B cell (primary cell): ENCODE results near the gene MVB12B. TPM values are rescaled to one million over a fixed set of nuclear protein-coding genes. Genes with fewer than 3 reads are reported as not detected.

Experiments
- ATAC-seq: fragments of 200-7000 bp; cut with Tn5 transposase; one replicate; pipeline ENCODE4 v1.10.0; 2021; ENCODE audit warnings: low read depth, mild to moderate bottlenecking, moderate number of reproducible peaks, moderate library complexity
- CTCF ChIA-PET: fragments of 350-600 bp; sonication (Branson Sonifier 250); formaldehyde crosslinking; loops from one replicate; lab custom pipeline; 2021; ENCODE audit warnings: antibody characterized with exemption, inconsistent platforms; lab: Charles Lee
- POLR2A ChIA-PET: fragments of 350-600 bp; sonication (Branson Sonifier 250); formaldehyde crosslinking; loops from one replicate; lab custom pipeline; 2021; ENCODE audit warnings: antibody characterized with exemption; lab: Charles Lee
- DNase-seq: peaks from one replicate; pipeline ENCODE4 v3.0.0; 2013
- H2AFZ ChIP-seq: 2 replicates; pipeline ENCODE4 v1.6.1; 2012; ENCODE audit warnings: mild to moderate bottlenecking, low read depth, low read length; ENCODE audit not compliant: insufficient read depth, poor library complexity, severe bottlenecking
- H3K27ac ChIP-seq, 2 donors: 1 replicate in 1 of 2; 2 replicates in 1 of 2; pipeline ENCODE4 v1.5.1; 2012 to 2013; ENCODE audit warnings: low read length in 2 of 2, mild to moderate bottlenecking in 2 of 2, moderate library complexity in 1 of 2
- H3K27me3 ChIP-seq, 4 experiments: fragments of 200-600 bp in 1 of 4; sonication (generic) in 1 of 4; replicated peaks in 1 of 4; 1 replicate in 2 of 4; 2 replicates in 2 of 4; pipeline versions ENCODE4 v1.6.1 to v1.7.0; 2013 to 2016; ENCODE audit warnings: low read length in 3 of 4, mild to moderate bottlenecking in 2 of 4, mixed read lengths in 1 of 4, moderate library complexity in 1 of 4; ENCODE audit not compliant: insufficient read depth in 4 of 4, control insufficient read depth in 3 of 4; ENCODE audit errors: control extremely low read depth in 1 of 4
- H3K36me3 ChIP-seq, 2 experiments: replicated peaks in 1 of 2; 1 replicate in 1 of 2; 2 replicates in 1 of 2; pipeline versions ENCODE4 v1.6.1 to v1.7.1; 2013; ENCODE audit warnings: low read length in 1 of 2; ENCODE audit not compliant: insufficient read depth in 2 of 2, control insufficient read depth in 1 of 2; ENCODE audit errors: control extremely low read depth in 1 of 2, extremely low read depth in 1 of 2
- H3K4me1 ChIP-seq, 2 donors: fragments of 200-600 bp in 1 of 2; sonication (generic) in 1 of 2; 1 replicate in 1 of 2; 2 replicates in 1 of 2; pipeline versions ENCODE4 v1.5.1 to v1.6.1; 2013 to 2017; ENCODE audit warnings: low read length in 2 of 2; ENCODE audit not compliant: control insufficient read depth in 2 of 2, insufficient read depth in 2 of 2
- H3K4me2 ChIP-seq: replicated peaks from 2 replicates; pipeline ENCODE3; 2012; ENCODE audit warnings: mild to moderate bottlenecking, low read depth, low read length; ENCODE audit not compliant: poor library complexity, severe bottlenecking
- H3K4me3 ChIP-seq, 5 experiments: fragments of 200-600 bp in 1 of 5; sonication (generic) in 1 of 5; 1 replicate in 3 of 5; 2 replicates in 2 of 5; pipeline versions ENCODE4 v1.5.1 to v1.7.0; 2011 to 2016; ENCODE audit warnings: low read length in 4 of 5, mild to moderate bottlenecking in 4 of 5, low read depth in 2 of 5, control low read depth in 1 of 5, moderate library complexity in 1 of 5; ENCODE audit not compliant: insufficient read depth in 1 of 5; ENCODE audit errors: control extremely low read depth in 1 of 5, extremely low read depth in 1 of 5
- H3K79me2 ChIP-seq: fragments of 200-600 bp; sonication (generic); one replicate; pipeline ENCODE4 v1.6.0; 2016; ENCODE audit warnings: low read length; ENCODE audit not compliant: control insufficient read depth, insufficient read depth
- H3K9ac ChIP-seq: fragments of 200-600 bp; sonication (generic); 2 replicates; pipeline ENCODE4 v1.6.1; 2017; ENCODE audit warnings: mild to moderate bottlenecking, low read length, moderate library complexity
- H3K9me3 ChIP-seq, 3 donors: one replicate each; pipeline versions ENCODE4 v1.6.1 to v1.7.1; 2013; ENCODE audit warnings: low read length in 2 of 3; ENCODE audit not compliant: control insufficient read depth in 2 of 3, insufficient read depth in 1 of 3; ENCODE audit errors: control extremely low read depth in 1 of 3
- H4K20me1 ChIP-seq: 2 replicates; pipeline ENCODE4 v1.6.0; 2012; ENCODE audit warnings: mild to moderate bottlenecking, low read length; ENCODE audit not compliant: insufficient read depth, control insufficient read depth, poor library complexity, severe bottlenecking
- H3K27ac Mint-ChIP-seq: one replicate; pipeline ENCODE4 v1.8.0; 2021; ENCODE audit warnings: mixed read lengths
- H3K27me3 Mint-ChIP-seq: one replicate; pipeline ENCODE4 v1.8.0; 2021; ENCODE audit warnings: mixed read lengths
- H3K4me1 Mint-ChIP-seq: one replicate; pipeline ENCODE4 v1.8.0; 2021; ENCODE audit warnings: mixed read lengths
- H3K4me3 Mint-ChIP-seq: one replicate; pipeline ENCODE4 v1.8.0; 2021; ENCODE audit warnings: mixed read lengths
- H3K9me3 Mint-ChIP-seq: one replicate; pipeline ENCODE4 v1.8.0; 2022; ENCODE audit warnings: mixed read lengths; ENCODE audit not compliant: insufficient read depth
- CTCF ChIP-seq: fragments of 200-600 bp; IDR thresholded peaks from one replicate; pipeline ENCODE4 v1.8.0; 2022; ENCODE audit warnings: antibody characterized with exemption, mild to moderate bottlenecking
- EZH2 ChIP-seq: IDR thresholded peaks from 2 replicates; pipeline ENCODE4 v1.6.1; 2012; ENCODE audit warnings: borderline replicate concordance, low read depth, mild to moderate bottlenecking, moderate library complexity, low read length; ENCODE audit not compliant: insufficient read depth, poor library complexity, severe bottlenecking
- WGBS: methylation state at CpG from one replicate; pipeline ENCODE4 v1.1.5; 2013; ENCODE audit warnings: missing lambda C conversion rate; ENCODE audit not compliant: insufficient coverage; 5-methylcytosine and 5-hydroxymethylcytosine counted together
- intact Hi-C: fragments of 100-400 bp; cut with micrococcal nuclease; formaldehyde crosslinking; loops from one replicate; pipeline ENCODE4 v1.10.0; 2022
- polyA plus RNA-seq: library from polyadenylated mRNA; depleted of rRNA; stranded (reverse); fragments of >200 nt; gene quantifications from 2 replicates; pipeline ENCODE4 v1.2.3, GENCODE V29; 2012
- total RNA-seq, 2 donors: library from RNA; stranded (reverse); fragments of 120-200 nt in 1 of 2; gene quantifications; 1 replicate in 1 of 2; 2 replicates in 1 of 2; pipeline versions ENCODE4 v1.2.3 to v1.2.4, GENCODE V29; 2013 to 2022

MVB12B gene
- total and polyA plus RNA-seq, 2 donors (not counting 1 experiment from before 2014, with no cell fraction given) = 1.2 to 9.8 TPM

GRCh38 chr9:126394802-126395201 is 68.2 kb downstream of the MVB12B start:
- Mint-ChIP-seq H3K27ac (no peak overlapping the region), H3K27me3 (no peaks in the 10 kb centered on the region), H3K4me3 (no peak overlapping the region), H3K4me1 (peaks cover 25% of the 10 kb centered on the region), H3K9me3 (no peaks in the 10 kb centered on the region)
- no peak for DNase-seq
- no peak for ATAC-seq
- CTCF ChIA-PET = interaction anchor here (1.0 to 6.9 kb wide), 2 partner anchors 76 to 93 kb away, joined by 3 to 85 read pairs; no protein-coding TSS in a partner anchor
- POLR2A ChIA-PET = no interaction called here
- H2AFZ ChIP-seq = no peak overlapping the region
- WGBS = 89% methylated on average over 8 of the region's 9 CpGs
- H3K79me2 ChIP-seq = no peaks in the 10 kb centered on the region
- H3K27me3 ChIP-seq = no peaks in the 10 kb centered on the region
- no peaks in the 10 kb centered on the region for H4K20me1 ChIP-seq
- no peaks in the 10 kb centered on the region for H3K9me3 ChIP-seq
- no peaks in the 10 kb centered on the region for H3K36me3 ChIP-seq
- peaks cover 14 to 22% of the 10 kb centered on the region in 2 donors for H3K4me1 ChIP-seq
- no peak overlapping the region for H3K4me2 ChIP-seq
- no peak overlapping the region for H3K4me3 ChIP-seq
- TF ChIP-seq CTCF = no peak
- TF ChIP-seq EZH2 = no peak
- H3K27ac ChIP-seq = no peak overlapping the region
- H3K9ac ChIP-seq = no peak overlapping the region
- intact Hi-C loops = loop anchor here (5.0 kb wide), 1 partner anchor 77 kb away; no protein-coding TSS in a partner anchor

- H3K27ac Mint-ChIP-seq = no peak overlapping the region
- POLR2A ChIA-PET = no interaction called here
Observed at GRCh38 chr9:126395439-126396212, 69.0 kb downstream of the MVB12B start.

More at GRCh38 chr9:126395439-126396212, 69.0 kb downstream of the MVB12B start:
- Histone ChIP-seq H3K4me2 (no peak overlapping the region), H2AFZ (no peak overlapping the region), H3K4me3 (no peak overlapping the region), H3K27ac (no peak overlapping the region), H4K20me1 (no peaks in the 10 kb centered on the region), H3K27me3 (no peaks in the 10 kb centered on the region), H3K79me2 (no peaks in the 10 kb centered on the region), H3K36me3 (no peaks in the 10 kb centered on the region), H3K9ac (no peak overlapping the region), H3K4me1 (peaks cover 8 to 16% of the 10 kb centered on the region in 2 donors), H3K9me3 (no peaks in the 10 kb centered on the region)
- WGBS = 65% methylated on average over 3 of the region's 7 CpGs
- TF ChIP-seq CTCF (no peak), EZH2 (no peak)
- Mint-ChIP-seq H3K27me3 (no peaks in the 10 kb centered on the region), H3K9me3 (no peaks in the 10 kb centered on the region), H3K4me1 (peaks cover 19% of the 10 kb centered on the region), H3K4me3 (no peak overlapping the region)
- DNase-seq (no peak), ATAC-seq (no peak)
- CTCF ChIA-PET = interaction anchor here (0.8 to 6.9 kb wide), 5 partner anchors 76 to 837 kb away, joined by 3 to 85 read pairs (median 20); no protein-coding TSS in a partner anchor
- intact Hi-C loops = loop anchor here (2.0 to 5.0 kb wide), 2 partner anchors 77 to 95 kb away; no protein-coding TSS in a partner anchor
